HG03439 (cell line): ENCODE results near the gene SDCCAG8.

Experiments
- ATAC-seq: cut with Tn5 transposase; IDR thresholded peaks from one replicate; pipeline ENCODE4 v1.9.1; 2021; ENCODE audit warnings: mild to moderate bottlenecking, moderate library complexity; ENCODE audit not compliant: unreplicated experiment

SDCCAG8 gene

DNA sequence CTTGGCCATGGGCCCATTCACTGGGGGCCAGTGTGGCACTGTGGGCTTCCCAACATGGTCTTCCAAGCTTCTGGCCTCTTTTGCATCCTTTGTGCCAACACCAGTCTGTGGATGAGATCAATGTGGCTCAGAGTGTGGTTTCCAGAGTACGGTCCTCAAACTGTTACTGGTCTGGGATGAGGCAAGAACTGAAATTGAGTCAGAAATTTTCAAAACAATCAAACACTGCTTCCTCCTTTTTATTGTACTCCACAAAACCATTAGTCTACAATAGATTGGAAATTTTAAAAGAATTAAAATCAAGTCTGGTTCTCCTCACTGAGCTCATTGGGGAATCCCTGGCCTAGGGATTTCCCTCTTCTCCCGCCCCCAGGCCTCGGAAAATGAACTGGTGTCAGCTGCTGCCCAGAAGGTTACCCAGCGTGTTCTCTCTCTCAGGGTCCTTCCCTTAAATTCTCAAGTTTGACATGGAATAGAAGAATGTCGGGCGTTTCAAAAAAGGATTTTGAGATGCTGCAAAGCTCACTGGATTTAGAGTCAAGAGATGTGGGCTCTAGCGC is 222.0 kb downstream of the SDCCAG8 start:
- no peak for ATAC-seq

- ATAC-seq: no peak
Measured at GRCh38 chr1:243481101-243481500, 225.3 kb downstream of the SDCCAG8 start.

- no peak for ATAC-seq
Measured at GRCh38 chr1:243482141-243483022, 226.5 kb downstream of the SDCCAG8 start.

GRCh38 chr1:243483071-243483771 is 227.4 kb downstream of the SDCCAG8 start:
- ATAC-seq: no peak

DNA sequence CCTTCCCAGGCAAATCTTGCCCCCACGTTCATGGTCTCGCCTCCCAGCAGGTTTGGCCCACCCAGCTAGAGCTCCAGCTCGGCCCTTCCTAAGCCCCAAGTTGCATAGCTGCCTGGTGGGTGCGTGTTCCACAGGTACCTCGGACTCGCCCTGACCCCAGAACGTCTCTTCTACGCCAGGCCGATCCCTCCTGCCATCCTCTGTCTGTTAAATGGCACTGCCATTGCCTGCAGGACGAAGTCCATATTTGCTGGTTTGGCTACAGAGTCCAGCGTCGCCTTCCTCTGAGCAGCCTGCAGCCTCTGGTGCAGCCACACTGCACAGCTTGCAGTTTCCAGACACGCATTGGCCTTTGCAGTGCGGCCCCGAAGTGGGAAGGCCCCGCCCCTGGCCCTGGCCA is 228.1 kb downstream of the SDCCAG8 start:
- ATAC-seq: no peak

DNA sequence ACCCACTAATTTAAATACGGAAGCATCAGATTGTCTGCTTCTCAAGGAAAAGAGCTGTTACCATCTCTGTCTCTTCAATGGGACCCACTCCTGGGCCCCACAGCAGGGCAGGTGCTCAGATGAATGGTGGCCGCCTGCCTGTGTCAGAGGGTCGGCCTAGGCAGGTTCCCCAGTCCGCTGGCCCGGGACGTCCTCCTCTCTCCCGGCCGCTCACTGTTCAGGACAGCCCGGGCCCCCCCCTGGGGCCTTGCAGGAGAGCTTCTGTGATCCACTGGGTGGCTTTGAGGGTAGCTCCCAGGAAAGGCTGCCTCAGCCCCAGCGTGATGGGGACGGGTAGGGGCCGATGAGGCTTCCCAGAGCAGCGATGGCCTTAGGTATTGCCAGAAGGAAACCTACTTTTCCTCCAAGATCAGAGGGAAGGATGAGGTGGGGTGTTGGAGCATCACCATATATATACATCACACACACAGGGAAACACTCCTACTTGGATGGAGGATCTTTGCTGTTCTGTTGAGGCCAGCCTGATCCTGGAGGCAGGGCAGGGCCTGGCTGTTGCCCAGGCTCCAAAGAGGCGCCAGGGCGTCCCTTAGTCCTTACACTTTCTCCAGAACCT is 231.3 kb downstream of the SDCCAG8 start:
- no peak for ATAC-seq

DNA sequence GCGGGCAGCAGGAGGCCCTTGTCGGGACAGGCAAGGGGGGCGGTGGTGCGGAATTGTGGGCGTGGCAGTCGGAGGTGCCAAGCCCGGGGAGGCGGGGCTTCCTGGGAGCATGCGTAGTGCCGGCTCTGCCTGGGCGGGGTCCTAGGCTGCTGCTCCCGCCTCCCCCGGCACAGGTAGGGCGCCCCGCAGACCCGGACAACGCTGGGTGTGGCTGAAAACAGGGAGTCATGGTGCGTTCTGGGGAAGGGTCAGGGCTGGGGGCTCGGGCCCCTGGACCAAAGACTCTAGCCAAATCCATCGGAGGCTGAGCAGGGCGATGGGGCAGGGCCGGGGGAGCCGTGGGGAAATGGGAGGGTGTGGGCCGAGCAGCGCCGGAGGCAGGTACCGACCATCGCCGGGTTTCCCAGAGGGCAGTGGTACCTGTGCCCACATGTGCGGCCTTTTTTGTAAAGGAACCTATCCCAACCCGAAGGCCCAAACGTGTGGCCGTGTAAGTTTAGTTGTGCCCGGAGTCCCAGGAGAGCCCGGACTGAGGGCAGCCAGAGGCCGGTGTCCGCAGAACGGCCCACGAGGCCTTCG is 231.9 kb downstream of the SDCCAG8 start:
- ATAC-seq: no peak

GRCh38 chr1:243488459-243489157 is 232.8 kb downstream of the SDCCAG8 start:
- ATAC-seq: no peak

DNA sequence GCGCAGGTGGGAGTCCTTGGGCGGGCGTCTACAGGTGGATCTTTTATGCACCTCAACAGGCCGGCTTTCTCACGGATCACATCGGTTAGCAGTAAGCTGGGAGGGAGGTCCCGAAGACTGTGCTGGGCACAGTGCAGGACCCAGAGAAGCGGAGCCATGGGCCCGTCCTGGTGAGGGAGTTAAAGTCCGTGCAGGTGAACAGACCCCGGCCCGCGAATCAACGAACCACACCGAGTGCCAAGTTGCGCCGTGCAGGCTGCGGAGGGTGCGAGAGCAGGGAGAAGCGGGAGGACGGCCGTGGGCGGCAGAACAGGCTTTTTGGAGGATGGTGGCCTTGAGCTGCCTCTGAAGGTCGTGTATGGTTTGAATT is 233.3 kb downstream of the SDCCAG8 start:
- ATAC-seq: no peak

DNA sequence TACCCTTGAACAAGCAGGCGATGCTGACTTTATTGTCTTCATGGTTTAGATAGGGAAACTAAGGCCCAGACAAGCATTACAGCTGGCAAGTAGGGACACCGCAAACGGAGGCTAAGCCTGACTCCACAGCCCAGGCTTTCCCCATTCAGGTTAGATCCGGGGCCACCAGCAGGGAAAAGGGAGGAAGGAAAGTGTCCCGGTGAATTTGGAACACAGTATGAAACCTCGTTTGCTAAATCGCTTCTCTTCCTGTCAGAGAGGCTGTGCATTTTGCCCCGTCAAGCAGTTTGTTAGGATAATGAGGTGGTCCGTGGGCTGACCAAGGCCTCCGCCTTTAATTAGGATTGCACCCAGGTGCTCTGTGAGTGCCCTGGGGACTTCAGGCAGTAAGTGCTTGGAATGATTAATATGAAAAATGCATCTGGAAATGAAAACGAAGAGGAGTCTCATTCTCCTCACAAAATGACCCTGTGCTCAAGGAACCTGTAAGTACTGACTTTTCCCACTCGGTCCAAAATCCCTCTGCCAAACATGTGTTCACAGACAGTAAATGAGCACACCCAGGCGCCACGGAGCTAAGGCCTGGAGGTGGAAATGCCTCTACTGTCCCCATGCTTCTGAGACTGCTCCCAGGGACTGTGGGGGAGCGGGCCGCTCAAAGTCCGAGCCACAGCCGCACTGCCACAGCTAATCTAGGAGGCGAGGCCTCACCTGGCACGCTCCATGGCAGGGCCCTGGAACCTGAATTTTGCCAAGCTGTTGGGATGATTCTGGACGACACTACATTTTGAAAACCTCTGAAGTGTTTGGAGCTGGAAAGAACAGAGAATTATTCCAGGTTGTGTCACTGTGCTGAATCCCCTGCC is 234.1 kb downstream of the SDCCAG8 start:
- no peak for ATAC-seq

DNA sequence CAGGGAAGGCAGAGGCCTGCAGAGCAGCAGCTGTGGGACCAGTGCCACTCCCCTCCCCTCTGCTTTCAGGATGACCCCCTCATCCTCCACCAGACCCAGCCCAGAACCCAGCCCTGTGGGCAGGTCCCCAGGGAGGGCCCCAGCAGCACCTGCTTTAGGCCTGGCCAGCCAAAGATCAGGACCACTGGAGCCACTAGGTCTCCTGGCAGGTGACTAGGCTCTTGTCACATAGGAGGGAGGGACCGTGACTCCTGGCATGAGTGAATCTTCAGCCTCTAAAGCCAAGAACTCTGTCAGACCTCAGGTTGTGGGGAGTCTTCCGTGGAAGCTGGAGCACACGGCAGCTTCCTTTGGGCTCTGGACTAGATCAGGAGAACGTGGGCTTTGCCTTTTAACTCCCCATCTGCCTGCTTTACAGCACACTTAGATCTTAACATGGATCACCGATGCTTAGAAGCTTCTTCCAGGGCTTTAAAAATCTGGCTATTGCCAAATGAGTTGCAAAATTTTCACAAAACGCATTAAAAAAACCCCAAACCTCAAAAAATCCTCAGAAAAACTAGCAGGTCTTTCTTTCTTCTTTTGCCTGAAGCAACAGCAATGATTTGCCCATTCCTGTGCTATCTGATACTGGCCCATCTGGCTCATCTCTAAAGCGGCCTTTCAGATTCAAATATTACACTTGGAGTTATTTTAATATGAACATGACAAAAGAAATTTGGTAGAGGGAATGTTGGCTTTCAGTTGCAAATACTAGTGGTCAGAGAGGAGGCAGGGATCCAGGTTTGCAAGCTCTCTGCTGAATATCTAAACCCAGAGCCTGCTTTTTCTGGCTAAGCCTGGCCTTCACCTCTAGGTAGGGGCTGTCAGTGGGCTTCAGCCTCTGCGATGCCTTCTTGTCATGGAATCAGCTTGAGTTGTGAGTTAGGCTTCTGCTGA is 235.2 kb downstream of the SDCCAG8 start:
- no peak for ATAC-seq

- ATAC-seq: no peak
Measured at GRCh38 chr1:243493156-243494129, 237.6 kb downstream of the SDCCAG8 start.

GRCh38 chr1:243494741-243495431 is 239.0 kb downstream of the SDCCAG8 start:
- ATAC-seq: no peak

- no peak for ATAC-seq
Measured at GRCh38 chr1:243495442-243496186, 239.8 kb downstream of the SDCCAG8 start.

DNA sequence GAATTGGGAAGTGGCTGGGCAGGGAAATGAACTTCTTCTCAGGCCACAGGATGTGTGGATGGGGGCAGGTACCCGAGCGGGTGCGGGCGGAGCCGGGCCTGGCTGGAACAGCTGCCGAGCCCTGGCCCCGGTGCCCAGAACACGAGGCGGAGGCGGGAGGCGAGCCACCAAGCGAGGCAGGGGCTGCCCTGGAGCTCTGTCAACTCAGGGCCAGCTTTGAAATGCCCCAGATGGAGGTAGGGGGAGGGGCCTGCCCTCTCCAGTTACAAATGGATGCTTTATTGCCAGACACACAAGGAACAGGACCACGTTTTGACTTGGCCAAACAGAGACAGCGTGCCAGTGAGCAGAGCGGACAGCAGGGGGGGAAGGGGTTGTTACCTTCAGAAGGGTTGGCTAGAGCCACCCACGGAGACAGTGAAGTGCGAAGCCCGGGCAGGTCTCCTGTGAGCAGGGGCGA is 240.4 kb downstream of the SDCCAG8 start:
- ATAC-seq: no peak

GRCh38 chr1:243496806-243497205 is 241.0 kb downstream of the SDCCAG8 start:
- ATAC-seq: no peak
